Smooth muscle cell (in vitro differentiated cells): Measurements from ENCODE around the gene SGPL1. TPM values are rescaled to one million over a fixed set of nuclear protein-coding genes. Genes with fewer than 3 reads are reported as not detected.

Experiments used
- DNase-seq: peaks from one replicate; lab custom pipeline; 2025; ENCODE audit not compliant: unreplicated experiment; lab: John Stamatoyannopoulos, UW
- H2AFZ ChIP-seq: fragments of 200-600 bp; sonication (generic); 2 replicates; pipeline ENCODE4 v1.6.0; 2016; ENCODE audit warnings: antibody characterized with exemption, low read depth, mild to moderate bottlenecking
- H3F3A ChIP-seq: fragments of 200-600 bp; sonication (generic); 2 replicates; pipeline ENCODE4 v1.6.0; 2017; ENCODE audit warnings: antibody characterized with exemption, low read depth
- H3K27ac ChIP-seq: fragments of 200-600 bp; sonication (generic); 2 replicates; pipeline ENCODE4 v1.5.1; 2016; ENCODE audit warnings: low read depth, mild to moderate bottlenecking
- H3K27me3 ChIP-seq: fragments of 200-600 bp; sonication (generic); 2 replicates; pipeline ENCODE4 v1.6.1; 2016; ENCODE audit warnings: low read depth, mild to moderate bottlenecking
- H3K36me3 ChIP-seq: fragments of 200-600 bp; sonication (generic); 2 replicates; pipeline ENCODE4 v1.5.1; 2016; ENCODE audit warnings: low read depth
- H3K4me1 ChIP-seq: fragments of 200-600 bp; sonication (generic); 2 replicates; pipeline ENCODE4 v1.5.1; 2016; ENCODE audit warnings: low read depth
- H3K4me2 ChIP-seq: fragments of 200-600 bp; sonication (generic); 2 replicates; pipeline ENCODE4 v1.6.0; 2016; ENCODE audit warnings: mild to moderate bottlenecking
- H3K4me3 ChIP-seq: fragments of 200-600 bp; sonication (generic); 2 replicates; pipeline ENCODE4 v1.5.1; 2016; ENCODE audit warnings: mild to moderate bottlenecking
- H3K79me2 ChIP-seq: fragments of 200-600 bp; sonication (generic); 2 replicates; pipeline ENCODE4 v1.6.0; 2016; ENCODE audit warnings: low read depth, mild to moderate bottlenecking
- H3K9ac ChIP-seq: fragments of 200-600 bp; sonication (generic); 2 replicates; pipeline ENCODE4 v1.6.0; 2016; ENCODE audit warnings: low read depth
- H3K9me3 ChIP-seq: fragments of 200-600 bp; sonication (generic); replicated peaks from 2 replicates; pipeline ENCODE4 v1.5.1; 2016; ENCODE audit warnings: low read depth
- H4K20me1 ChIP-seq: fragments of 200-600 bp; sonication (generic); 2 replicates; pipeline ENCODE4 v1.6.0; 2016; ENCODE audit warnings: low read depth
- WGBS: methylation state at CpG from one replicate; pipeline ENCODE4 v1.1.7; 2016; ENCODE audit warnings: low lambda C conversion rate; 5-methylcytosine and 5-hydroxymethylcytosine counted together
- polyA plus RNA-seq: library from polyadenylated mRNA; unstranded; fragments of >200 nt; fragmentation: Nextera tagmentation; extraction: Ambion mirVana; gene quantifications from 2 replicates; pipeline ENCODE4 v1.2.1, GENCODE V29; 2016
- total RNA-seq: library from RNA; depleted of rRNA; stranded (reverse); fragments of >200 nt; gene quantifications from 2 replicates; pipeline ENCODE4 v1.2.3, GENCODE V29; 2014
- TF ChIP-seq, protein P1 (sequence below): fragments of 200-600 bp; sonication (generic); IDR thresholded peaks from 2 replicates; pipeline ENCODE4 v1.5.1; 2017; ENCODE audit warnings: borderline replicate concordance, mild to moderate bottlenecking, antibody characterized with exemption; ENCODE audit not compliant: insufficient read depth, poor library complexity, severe bottlenecking

The SGPL1 gene
- total and polyA plus RNA-seq, 2 experiments from 2014 or later = 20.0 to 41.1 TPM

DNA sequence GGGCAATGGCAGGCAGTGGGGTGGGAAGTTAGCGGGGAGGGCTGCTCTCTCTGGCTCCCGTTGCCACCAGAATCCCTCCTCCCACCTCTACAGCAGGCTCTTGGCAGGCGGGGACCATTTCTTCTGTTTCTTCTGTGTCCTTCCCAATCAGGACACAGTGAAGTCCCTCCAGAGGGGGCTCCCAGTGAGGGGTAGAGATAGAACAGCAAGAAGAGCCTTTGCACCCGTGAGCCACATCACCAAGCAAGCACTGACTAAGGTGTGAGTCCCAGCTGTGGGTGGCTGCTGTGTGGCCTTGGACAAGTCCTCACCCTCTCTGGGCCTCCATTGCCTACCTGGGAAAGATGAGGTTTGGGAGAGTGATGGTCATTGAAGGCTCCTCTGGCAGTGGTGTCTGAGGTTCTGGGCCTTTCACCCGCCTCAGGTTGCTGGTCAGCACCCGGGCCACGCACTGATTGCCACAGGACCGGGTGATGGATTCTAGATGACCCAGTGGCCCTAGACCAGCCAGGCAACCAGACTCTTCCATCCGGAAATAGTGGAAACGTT, 98.6 kb downstream of the SGPL1 start:
- H3K4me1 ChIP-seq = no peaks in the 10 kb centered on the region
- H3K9ac ChIP-seq = no peak overlapping the region
- no peaks in the 10 kb centered on the region for H3K36me3 ChIP-seq
- H3K79me2 ChIP-seq = no peaks in the 10 kb centered on the region
- peaks cover 40% of the 10 kb centered on the region for H3K27me3 ChIP-seq
- no peak overlapping the region for H2AFZ ChIP-seq
- H3K4me2 ChIP-seq = no peak overlapping the region
- no peaks in the 10 kb centered on the region for H4K20me1 ChIP-seq
- H3K27ac ChIP-seq = no peak overlapping the region
- H3K4me3 ChIP-seq = no peak overlapping the region
- H3F3A ChIP-seq = no peaks in the 10 kb centered on the region
- DNase-seq = no peak
- WGBS = 72% methylated on average over 10 of the region's 10 CpGs
- H3K9me3 ChIP-seq = no peaks in the 10 kb centered on the region
- TF ChIP-seq, protein P1, sequence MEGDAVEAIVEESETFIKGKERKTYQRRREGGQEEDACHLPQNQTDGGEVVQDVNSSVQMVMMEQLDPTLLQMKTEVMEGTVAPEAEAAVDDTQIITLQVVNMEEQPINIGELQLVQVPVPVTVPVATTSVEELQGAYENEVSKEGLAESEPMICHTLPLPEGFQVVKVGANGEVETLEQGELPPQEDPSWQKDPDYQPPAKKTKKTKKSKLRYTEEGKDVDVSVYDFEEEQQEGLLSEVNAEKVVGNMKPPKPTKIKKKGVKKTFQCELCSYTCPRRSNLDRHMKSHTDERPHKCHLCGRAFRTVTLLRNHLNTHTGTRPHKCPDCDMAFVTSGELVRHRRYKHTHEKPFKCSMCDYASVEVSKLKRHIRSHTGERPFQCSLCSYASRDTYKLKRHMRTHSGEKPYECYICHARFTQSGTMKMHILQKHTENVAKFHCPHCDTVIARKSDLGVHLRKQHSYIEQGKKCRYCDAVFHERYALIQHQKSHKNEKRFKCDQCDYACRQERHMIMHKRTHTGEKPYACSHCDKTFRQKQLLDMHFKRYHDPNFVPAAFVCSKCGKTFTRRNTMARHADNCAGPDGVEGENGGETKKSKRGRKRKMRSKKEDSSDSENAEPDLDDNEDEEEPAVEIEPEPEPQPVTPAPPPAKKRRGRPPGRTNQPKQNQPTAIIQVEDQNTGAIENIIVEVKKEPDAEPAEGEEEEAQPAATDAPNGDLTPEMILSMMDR = no peak

DNA sequence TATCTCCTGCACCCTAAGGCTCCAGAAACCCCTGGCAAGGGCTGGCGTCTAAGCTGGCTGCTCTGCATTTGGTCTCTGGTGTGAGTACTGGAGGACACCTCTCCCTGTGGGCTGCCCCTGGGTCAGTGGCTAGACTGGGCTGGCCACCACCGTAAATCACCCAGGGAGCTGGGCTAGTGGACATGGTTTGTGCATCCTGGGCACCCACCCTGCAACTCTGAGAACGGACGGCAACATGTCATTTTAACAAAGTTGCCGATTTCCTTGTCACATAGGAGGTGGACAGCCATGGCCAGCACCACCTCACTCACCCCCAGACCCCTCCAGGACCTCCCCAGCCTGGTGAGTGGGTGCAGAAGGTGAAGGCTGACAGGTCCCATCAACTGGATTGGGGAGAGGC, 99.5 kb downstream of the SGPL1 start:
- no peaks in the 10 kb centered on the region for H4K20me1 ChIP-seq

DNA sequence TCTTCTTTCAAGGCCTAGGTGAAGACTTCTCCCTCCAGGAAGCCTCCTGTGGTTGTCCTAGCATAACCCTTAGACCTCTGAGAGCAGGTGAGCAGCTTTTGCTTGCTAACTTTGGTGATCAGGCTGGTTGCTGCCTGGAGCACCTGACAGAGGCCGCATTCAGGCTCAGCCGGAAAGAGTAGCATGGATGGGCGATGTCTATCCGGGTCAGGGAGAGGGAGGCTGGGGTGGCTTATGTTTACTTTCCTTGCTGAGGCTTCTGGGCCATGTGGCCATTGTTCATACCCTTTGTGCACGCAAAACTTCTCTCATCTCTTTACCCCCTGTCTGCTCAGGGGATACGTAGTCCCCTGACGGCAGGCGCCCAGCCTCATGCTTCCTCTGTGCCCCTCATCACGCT, 100.1 kb downstream of the SGPL1 start:
- no peak overlapping the region for H2AFZ ChIP-seq
- no peaks in the 10 kb centered on the region for H3F3A ChIP-seq
- TF ChIP-seq, protein P1 = no peak
- WGBS = 96% methylated on average over 9 of the region's 9 CpGs
- no peaks in the 10 kb centered on the region for H3K79me2 ChIP-seq
- H3K27ac ChIP-seq = no peak overlapping the region
- no peaks in the 10 kb centered on the region for H4K20me1 ChIP-seq
- H3K4me1 ChIP-seq = no peaks in the 10 kb centered on the region
- H3K27me3 ChIP-seq = peaks cover 40% of the 10 kb centered on the region
- H3K4me2 ChIP-seq = no peak overlapping the region
- no peak for DNase-seq
- no peak overlapping the region for H3K9ac ChIP-seq
- no peak overlapping the region for H3K4me3 ChIP-seq
- no peaks in the 10 kb centered on the region for H3K36me3 ChIP-seq
- H3K9me3 ChIP-seq = no peaks in the 10 kb centered on the region

More for the DNA sequence above, 99.5 kb downstream of the SGPL1 start:
- no peak for DNase-seq
- 90% methylated on average over 5 of the region's 5 CpGs for WGBS
- Histone ChIP-seq H3K9ac (no peak overlapping the region), H2AFZ (no peak overlapping the region), H3K4me3 (no peak overlapping the region), H3K9me3 (no peaks in the 10 kb centered on the region), H3F3A (no peaks in the 10 kb centered on the region), H3K36me3 (no peaks in the 10 kb centered on the region), H3K4me1 (no peaks in the 10 kb centered on the region), H3K27ac (no peak overlapping the region), H3K27me3 (peaks cover 40% of the 10 kb centered on the region), H3K79me2 (no peaks in the 10 kb centered on the region), H3K4me2 (no peak overlapping the region)
- TF ChIP-seq, protein P1 = no peak

DNA sequence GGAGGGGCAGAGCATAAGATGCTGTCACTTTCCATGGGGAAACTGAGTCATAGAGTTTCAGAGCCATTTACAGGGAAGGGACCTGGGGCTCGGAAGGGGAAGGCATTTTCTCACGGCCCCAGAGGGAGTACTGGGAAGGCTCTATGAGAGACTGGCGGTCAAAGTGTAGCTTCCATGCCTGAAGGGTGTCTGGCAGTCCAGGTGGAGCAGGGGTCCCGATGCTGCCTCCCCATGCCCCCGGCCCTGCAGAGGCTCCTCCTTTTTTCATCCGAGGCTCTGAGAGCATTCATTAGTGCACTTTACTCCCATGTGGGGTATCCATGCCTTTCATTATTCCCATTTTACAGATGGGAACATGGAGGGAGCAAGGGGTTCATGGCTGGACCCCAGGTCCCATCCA, 100.5 kb downstream of the SGPL1 start:
- H3K9me3 ChIP-seq = no peaks in the 10 kb centered on the region
- no peak overlapping the region for H3K9ac ChIP-seq
- TF ChIP-seq, protein P1 = no peak
- no peaks in the 10 kb centered on the region for H4K20me1 ChIP-seq
- no peak overlapping the region for H3K4me2 ChIP-seq
- H3K27me3 ChIP-seq = peaks cover 44% of the 10 kb centered on the region
- H3K4me3 ChIP-seq = no peak overlapping the region
- 93% methylated on average over 6 of the region's 6 CpGs for WGBS
- no peaks in the 10 kb centered on the region for H3K36me3 ChIP-seq
- H2AFZ ChIP-seq = no peak overlapping the region
- DNase-seq = no peak
- no peak overlapping the region for H3K27ac ChIP-seq
- no peaks in the 10 kb centered on the region for H3K4me1 ChIP-seq
- H3K79me2 ChIP-seq = no peaks in the 10 kb centered on the region
- no peaks in the 10 kb centered on the region for H3F3A ChIP-seq
